Neural progenitor cell (in vitro differentiated cells): ENCODE data around the gene JOSD1.

Experiments
- CTCF ChIP-seq: fragments of 200-600 bp; sonication (generic); IDR thresholded peaks from 2 replicates; pipeline ENCODE4 v1.5.1; 2017; ENCODE audit warnings: antibody characterized with exemption, mild to moderate bottlenecking
- EZH2 ChIP-seq: fragments of 200-600 bp; sonication (generic); IDR thresholded peaks from 2 replicates; pipeline ENCODE4 v1.6.1; 2017; ENCODE audit warnings: antibody characterized with exemption, mild to moderate bottlenecking, moderate library complexity

GRCh38 chr22:38740754-38741153 lies 40.0 kb upstream of the JOSD1 start:
- TF ChIP-seq EZH2, result no peak
- no peak for TF ChIP-seq CTCF
